HG02642 (cell line): ENCODE results near the gene ATP6V0A4.

Source experiments
- ATAC-seq: cut with Tn5 transposase; IDR thresholded peaks from one replicate; pipeline ENCODE4 v1.9.1; 2021; ENCODE audit warnings: mild to moderate bottlenecking; ENCODE audit not compliant: unreplicated experiment, poor library complexity

The ATP6V0A4 gene

DNA sequence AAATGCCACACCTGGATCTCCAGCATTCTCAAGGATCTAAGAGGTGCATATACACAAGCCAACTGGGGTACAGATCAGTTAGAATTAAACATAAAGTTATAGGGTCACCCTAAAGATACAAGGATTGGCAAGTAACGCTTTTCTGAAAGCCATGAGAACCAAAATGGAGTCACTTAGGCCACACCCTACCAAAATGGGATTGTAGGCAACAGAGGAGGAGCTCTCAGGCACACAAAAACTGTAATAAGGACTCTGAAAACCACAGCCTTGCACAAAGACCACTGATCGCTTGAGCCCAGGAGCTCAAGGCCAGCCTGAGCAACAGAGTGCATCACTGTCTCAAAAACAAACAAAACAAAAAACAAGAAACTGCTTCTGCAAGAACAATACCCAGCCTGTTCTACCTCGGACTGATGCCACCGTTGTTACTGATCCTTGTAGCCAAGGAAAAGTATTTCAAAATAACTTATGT lies 132.3 kb downstream of the ATP6V0A4 start:
- ATAC-seq: no peak

DNA sequence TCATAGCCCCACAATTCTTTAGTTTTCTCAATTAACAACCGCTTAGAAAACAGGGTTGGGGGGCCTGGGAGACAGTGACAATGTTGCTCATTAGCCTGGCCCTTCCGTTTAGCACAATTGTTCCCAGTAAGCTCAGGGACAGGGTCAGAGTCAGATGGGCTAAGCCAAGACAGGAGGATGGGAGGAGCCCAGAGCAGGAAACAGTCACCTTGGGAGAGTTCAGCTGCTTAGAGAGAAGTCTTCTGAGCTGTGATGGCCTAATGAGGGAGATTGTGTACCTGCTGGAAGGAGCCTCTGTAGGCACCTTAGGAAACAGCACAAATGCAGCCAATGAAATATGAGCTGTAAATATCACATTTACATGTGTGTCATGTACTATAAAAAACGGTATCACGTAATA lies 132.7 kb downstream of the ATP6V0A4 start:
- ATAC-seq: no peak

- ATAC-seq: no peak
Measured at GRCh38 chr7:138663725-138664710, 134.0 kb downstream of the ATP6V0A4 start.

- ATAC-seq: no peak
Measured at GRCh38 chr7:138662991-138663320, 135.0 kb downstream of the ATP6V0A4 start.

DNA sequence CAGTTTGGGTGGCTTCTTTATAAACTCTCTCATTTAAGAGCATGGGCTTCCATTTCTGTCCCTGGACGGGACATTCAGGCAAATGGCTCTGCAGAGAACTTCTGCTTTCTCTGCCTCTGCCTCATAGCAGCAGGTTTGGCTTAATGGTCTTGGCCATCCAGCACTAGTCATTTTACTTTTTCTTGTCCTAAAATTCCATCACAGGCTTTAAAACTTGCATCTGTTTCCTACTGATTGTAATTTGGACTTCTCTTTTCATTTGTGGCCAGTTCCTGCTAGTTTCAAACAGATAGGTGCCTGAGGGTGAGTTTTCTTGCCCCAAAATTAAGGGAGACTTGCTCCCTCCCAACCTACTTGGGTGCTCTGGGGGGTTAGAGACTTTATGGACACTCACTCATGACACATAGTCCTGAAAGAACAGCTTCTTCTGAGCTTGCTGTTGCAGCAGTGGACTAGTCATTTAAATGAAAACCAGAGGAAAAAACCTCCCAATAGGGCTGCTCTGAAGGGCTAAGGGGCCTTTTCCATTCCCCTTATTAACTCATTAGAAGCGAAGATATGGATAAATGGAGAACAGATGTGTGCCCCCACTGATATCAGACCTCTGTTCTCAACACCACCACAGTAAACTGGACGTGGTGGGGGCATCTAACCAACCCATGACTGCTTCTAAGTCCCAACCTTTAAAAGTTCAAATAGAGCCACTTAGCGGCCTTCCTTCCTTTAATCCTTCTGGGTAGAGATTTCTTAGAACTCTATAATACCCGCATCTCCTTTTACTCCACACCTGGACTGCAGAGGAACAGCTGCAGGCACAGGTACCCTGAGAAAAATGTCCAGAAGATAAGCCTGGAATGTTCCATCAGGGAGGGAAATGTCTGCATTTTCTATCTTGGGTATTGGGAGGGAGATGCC lies 135.7 kb downstream of the ATP6V0A4 start:
- ATAC-seq: no peak

DNA sequence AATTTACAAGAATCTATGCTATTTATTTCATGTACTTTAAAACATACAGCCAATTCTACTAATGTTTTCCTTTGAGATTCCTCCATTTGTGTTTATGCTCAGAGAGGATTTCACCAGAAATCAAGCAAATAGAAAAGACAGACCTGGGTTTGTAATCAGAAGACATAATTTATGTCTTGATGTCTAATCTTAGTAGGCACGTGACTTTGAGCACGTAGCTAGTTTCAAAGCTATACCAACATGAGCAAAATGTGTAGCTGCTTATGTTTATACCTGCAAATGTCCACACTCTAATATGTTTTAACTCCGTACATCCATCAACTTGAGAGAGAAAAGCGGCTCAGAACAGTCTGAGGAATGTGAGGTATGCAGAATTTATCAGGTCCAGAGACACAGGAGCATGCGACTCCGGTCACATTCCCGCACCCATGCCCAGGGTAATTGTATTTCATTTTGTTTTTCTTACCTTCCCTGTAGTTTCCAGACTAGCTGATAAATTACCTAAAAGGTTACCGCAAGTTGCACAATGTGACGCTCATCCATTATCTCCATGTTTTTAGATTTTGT lies 136.8 kb downstream of the ATP6V0A4 start:
- no peak for ATAC-seq

DNA sequence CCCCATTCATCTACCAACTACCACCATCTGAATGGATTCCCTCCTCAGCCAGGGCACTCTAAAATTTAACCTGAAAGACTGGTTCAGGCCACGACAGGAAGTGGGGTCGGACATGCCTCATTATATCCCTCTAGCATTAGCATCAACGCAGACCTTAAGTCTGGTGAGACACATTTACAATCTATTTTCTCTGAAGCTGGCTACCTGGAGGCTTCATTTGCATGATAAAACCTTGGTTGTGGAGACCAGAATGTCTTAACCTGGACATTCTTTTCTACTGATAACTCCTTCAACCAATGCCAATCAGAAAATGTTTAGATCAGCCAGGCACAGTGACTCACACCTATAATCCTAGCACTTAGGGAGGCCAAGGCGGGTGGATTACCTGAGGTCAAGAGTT lies 139.1 kb downstream of the ATP6V0A4 start:
- no peak for ATAC-seq

- ATAC-seq: no peak
Measured at GRCh38 chr7:138657854-138658386, 140.1 kb downstream of the ATP6V0A4 start.

GRCh38 chr7:138656952-138657351 lies 141.0 kb downstream of the ATP6V0A4 start:
- no peak for ATAC-seq
